Testis (tissue), 3 donors: ENCODE results near the gene CADPS. TPM values are rescaled to one million over a fixed set of nuclear protein-coding genes. Genes with fewer than 3 reads are reported as not detected.

ENCODE experiments used
- DNase-seq: peaks from one replicate; pipeline ENCODE4 v3.0.0-alpha.2; 2019
- H3K27ac ChIP-seq, 2 donors: fragments of 200-600 bp; sonication (generic); one replicate each; pipeline ENCODE4 v1.5.1; 2019
- H3K27me3 ChIP-seq: fragments of 200-600 bp; sonication (generic); one replicate; pipeline ENCODE4 v1.5.1; 2019
- H3K36me3 ChIP-seq: fragments of 200-600 bp; sonication (generic); one replicate; pipeline ENCODE4 v1.5.1; 2017; ENCODE audit warnings: low read depth; ENCODE audit errors: missing control alignments
- H3K4me1 ChIP-seq: fragments of 200-600 bp; sonication (generic); one replicate; pipeline ENCODE4 v1.5.1; 2019
- H3K4me3 ChIP-seq, 2 donors: fragments of 200-600 bp; sonication (generic); one replicate each; pipeline ENCODE4 v1.5.1; 2017 to 2019
- H3K9me3 ChIP-seq: fragments of 200-600 bp; sonication (generic); one replicate; pipeline ENCODE4 v1.5.1; 2017
- POLR2A ChIP-seq: fragments of 450-650 bp; IDR thresholded peaks from one replicate; pipeline ENCODE4 v1.6.1; 2017; ENCODE audit warnings: antibody characterized with exemption, mild to moderate bottlenecking, moderate library complexity
- WGBS, 2 donors: methylation state at CpG; one replicate each; pipeline ENCODE4 v1.1.5; 2018; 5-methylcytosine and 5-hydroxymethylcytosine counted together
- intact Hi-C: fragments of 100-400 bp; cut with DNase I; formaldehyde crosslinking; loops from one replicate; pipeline ENCODE4 v1.15.1; 2023; ENCODE audit warnings: low total_unique reads
- polyA plus RNA-seq: library from polyadenylated mRNA; stranded (reverse); fragments of 350-450 nt; fragmentation: Illumina TruSeq; extraction: RNeasy Lipid Tissue Mini Kit (QIAGEN cat#74804); gene quantifications from one replicate; pipeline ENCODE4 v1.2.3, GENCODE V29; 2014; ENCODE audit warnings: low read depth, low replicate concordance; ENCODE audit not compliant: insufficient read depth
- total RNA-seq, 2 donors: library from RNA; depleted of rRNA; stranded (reverse); fragments of >200 nt; gene quantifications; one replicate each; pipeline ENCODE4 v1.2.3, GENCODE V29; 2016
- TF ChIP-seq, protein P1 (sequence below), 3 experiments: fragments of 450-650 bp in 2 of 3; fragments of 200-600 bp in 1 of 3; sonication (generic) in 1 of 3; IDR thresholded peaks; one replicate each; pipeline ENCODE4 v1.5.1; 2016 to 2019; ENCODE audit warnings: antibody characterized with exemption in 3 of 3, mild to moderate bottlenecking in 2 of 3, moderate library complexity in 1 of 3

CADPS gene
- total and polyA plus RNA-seq, 3 donors from 2014 or later: 8.6 to 56.4 (median 21.6) TPM

- no peak for DNase-seq
- WGBS, 2 donors: 66 to 84% methylated on average over 4 of the region's 4 CpGs
- Histone ChIP-seq H3K4me1 (no peaks in the 10 kb centered on the region), H3K27ac (no peak overlapping the region), H3K27me3 (no peaks in the 10 kb centered on the region), H3K9me3 (no peaks in the 10 kb centered on the region), H3K36me3 (no peaks in the 10 kb centered on the region), H3K4me3 (no peak overlapping the region)
- TF ChIP-seq POLR2A: no peak
- TF ChIP-seq, protein P1, sequence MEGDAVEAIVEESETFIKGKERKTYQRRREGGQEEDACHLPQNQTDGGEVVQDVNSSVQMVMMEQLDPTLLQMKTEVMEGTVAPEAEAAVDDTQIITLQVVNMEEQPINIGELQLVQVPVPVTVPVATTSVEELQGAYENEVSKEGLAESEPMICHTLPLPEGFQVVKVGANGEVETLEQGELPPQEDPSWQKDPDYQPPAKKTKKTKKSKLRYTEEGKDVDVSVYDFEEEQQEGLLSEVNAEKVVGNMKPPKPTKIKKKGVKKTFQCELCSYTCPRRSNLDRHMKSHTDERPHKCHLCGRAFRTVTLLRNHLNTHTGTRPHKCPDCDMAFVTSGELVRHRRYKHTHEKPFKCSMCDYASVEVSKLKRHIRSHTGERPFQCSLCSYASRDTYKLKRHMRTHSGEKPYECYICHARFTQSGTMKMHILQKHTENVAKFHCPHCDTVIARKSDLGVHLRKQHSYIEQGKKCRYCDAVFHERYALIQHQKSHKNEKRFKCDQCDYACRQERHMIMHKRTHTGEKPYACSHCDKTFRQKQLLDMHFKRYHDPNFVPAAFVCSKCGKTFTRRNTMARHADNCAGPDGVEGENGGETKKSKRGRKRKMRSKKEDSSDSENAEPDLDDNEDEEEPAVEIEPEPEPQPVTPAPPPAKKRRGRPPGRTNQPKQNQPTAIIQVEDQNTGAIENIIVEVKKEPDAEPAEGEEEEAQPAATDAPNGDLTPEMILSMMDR (IDR thresholded peaks at IDR 0.05): no peak
- intact Hi-C loops: no loop called here
Observed at GRCh38 chr3:62659660-62660059, 215.6 kb downstream of the CADPS start.

- Histone ChIP-seq H3K27ac (no peak overlapping the region), H3K9me3 (no peaks in the 10 kb centered on the region), H3K4me3 (no peak overlapping the region), H3K4me1 (no peaks in the 10 kb centered on the region), H3K36me3 (no peaks in the 10 kb centered on the region), H3K27me3 (no peaks in the 10 kb centered on the region)
- intact Hi-C loops: no loop called here
- DNase-seq: no peak
- 63 to 76% methylated on average over 5 of the region's 5 CpGs for WGBS, 2 donors
- TF ChIP-seq, protein P1 (IDR thresholded peaks at IDR 0.05): no peak
- no peak for TF ChIP-seq POLR2A
Observed at GRCh38 chr3:62655691-62656063, 219.5 kb downstream of the CADPS start.

GRCh38 chr3:62655056-62655690 is 220.0 kb downstream of the CADPS start:
- 28 to 30% methylated on average over 2 of the region's 2 CpGs for WGBS, 2 donors
- Histone ChIP-seq H3K4me3 (no peak overlapping the region), H3K27me3 (no peaks in the 10 kb centered on the region), H3K9me3 (no peaks in the 10 kb centered on the region), H3K27ac (no peak overlapping the region), H3K4me1 (no peaks in the 10 kb centered on the region), H3K36me3 (no peaks in the 10 kb centered on the region)
- no peak for TF ChIP-seq POLR2A
- TF ChIP-seq, protein P1 (IDR thresholded peaks at IDR 0.05): no peak
- DNase-seq: no peak
- intact Hi-C loops: no loop called here

DNA sequence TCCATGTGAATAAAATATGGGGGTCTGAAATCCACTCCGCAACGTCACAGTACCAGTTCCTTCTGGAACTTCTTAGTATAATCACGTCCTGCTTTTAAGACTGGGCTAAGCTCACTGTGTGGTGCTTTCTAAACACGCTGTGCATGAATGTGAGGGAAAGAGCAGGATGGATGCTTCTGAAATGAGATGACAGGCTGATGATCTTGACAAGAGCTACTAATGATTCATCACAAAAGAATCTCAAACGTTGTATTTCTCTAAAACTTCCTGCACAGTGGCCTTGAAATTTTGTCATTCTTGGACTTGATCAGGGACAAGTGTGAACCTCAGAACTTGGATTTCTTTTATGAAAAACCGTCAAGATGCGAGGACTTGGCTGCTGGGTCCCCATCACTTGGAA is 221.4 kb downstream of the CADPS start:
- no peak overlapping the region for H3K27ac ChIP-seq
- no peak for DNase-seq
- H3K27me3 ChIP-seq: no peaks in the 10 kb centered on the region
- H3K36me3 ChIP-seq: no peaks in the 10 kb centered on the region
- no peaks in the 10 kb centered on the region for H3K9me3 ChIP-seq
- intact Hi-C loops: no loop called here
- no peaks in the 10 kb centered on the region for H3K4me1 ChIP-seq
- H3K4me3 ChIP-seq: no peak overlapping the region
- TF ChIP-seq, protein P1 (IDR thresholded peaks at IDR 0.05): no peak
- no peak for TF ChIP-seq POLR2A
- 68 to 73% methylated on average over 7 of the region's 7 CpGs for WGBS, 2 donors

DNA sequence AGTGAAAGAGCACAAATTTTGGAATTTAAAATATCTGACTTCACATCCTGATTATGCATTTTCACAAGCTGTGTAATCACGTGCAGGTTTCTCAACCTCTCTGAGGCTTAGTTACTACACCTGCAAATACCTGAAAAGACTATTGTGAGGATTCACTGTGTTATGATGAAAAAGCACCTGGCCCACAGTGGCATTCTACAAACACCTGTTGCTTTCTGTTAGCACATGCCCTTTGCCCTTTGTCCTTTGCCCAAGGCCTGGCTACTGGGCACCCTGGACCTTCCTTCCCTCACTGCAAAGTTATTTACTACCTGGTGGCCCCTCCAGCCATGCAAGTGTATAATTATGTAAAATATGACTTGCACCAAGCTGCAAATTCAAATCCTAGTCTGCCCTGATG is 227.5 kb downstream of the CADPS start:
- Histone ChIP-seq H3K9me3 (no peaks in the 10 kb centered on the region), H3K4me1 (no peaks in the 10 kb centered on the region), H3K36me3 (no peaks in the 10 kb centered on the region), H3K27me3 (no peaks in the 10 kb centered on the region), H3K27ac (no peak overlapping the region), H3K4me3 (no peak overlapping the region)
- 86 to 88% methylated on average over 1 of the region's 1 CpG for WGBS, 2 donors
- intact Hi-C loops: no loop called here
- TF ChIP-seq, protein P1 (IDR thresholded peaks at IDR 0.05): no peak
- TF ChIP-seq POLR2A: no peak
- no peak for DNase-seq
